Skin epidermis (tissue), 12 donors: ENCODE results near the gene SERF1A.
"Not testable (repeated sequence)": the region's sequence is repeated elsewhere in the genome, so short reads cannot be mapped to it uniquely, and the experiment has no call there.

Experiments used
- H3K27ac ChIP-seq, 21 experiments: fragments of 200-600 bp; sonication (generic) in 11 of 21; one replicate each; pipeline ENCODE4 v1.5.0; 2020; ENCODE audit warnings: mild to moderate bottlenecking in 3 of 21, inconsistent platforms in 2 of 21, moderate library complexity in 2 of 21
- H3K4me3 ChIP-seq, 7 experiments: fragments of 200-600 bp; sonication (generic) in 2 of 7; one replicate each; pipeline ENCODE4 v1.5.0; 2020; ENCODE audit warnings: inconsistent platforms in 2 of 7, mild to moderate bottlenecking in 2 of 7, moderate library complexity in 1 of 7

Gene SERF1A

DNA sequence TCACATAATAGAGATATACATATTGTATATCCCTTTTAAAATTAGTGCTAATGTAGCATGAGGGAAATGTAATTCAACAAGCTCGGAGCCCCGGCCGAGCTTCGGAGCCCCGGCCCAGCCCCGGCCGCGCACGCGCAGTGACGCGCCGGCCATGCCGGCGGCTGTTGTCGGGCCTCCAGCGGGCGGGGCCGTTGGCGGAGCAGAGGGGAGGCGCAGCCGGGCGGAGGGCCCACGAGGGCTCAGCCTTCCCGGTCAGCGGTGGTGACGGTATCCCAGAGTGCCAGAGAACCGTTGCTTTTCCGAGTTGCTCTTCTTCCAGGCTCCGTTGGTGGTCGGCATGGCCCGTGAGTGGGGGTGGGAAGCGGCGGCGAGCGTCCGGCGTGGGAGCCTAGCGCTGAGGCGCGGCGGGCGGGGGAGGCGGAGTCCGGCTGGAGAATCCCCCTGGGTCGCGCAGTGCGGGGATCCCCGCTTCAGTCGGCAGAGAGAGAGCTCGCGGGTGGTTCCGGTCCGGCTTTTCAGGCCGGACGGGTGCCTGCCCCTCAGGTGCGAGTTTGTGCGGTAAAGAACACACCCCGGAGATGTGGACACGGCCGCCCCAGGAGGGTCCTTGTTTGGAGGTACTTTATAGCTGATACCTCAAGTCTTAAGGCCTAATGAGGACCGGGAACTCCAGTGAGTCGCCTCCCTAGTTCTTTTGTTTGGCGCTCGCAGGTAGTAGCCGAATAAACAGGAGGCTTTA is at the start of gene SERF1A:
TSS of gene SERF1A (plus strand) at position 137 of the 739 bp plus-strand sequence. CDS start at position 338, 201 bp downstream.
- H3K27ac ChIP-seq, H3K4me3 ChIP-seq: not testable (repeated sequence)

DNA sequence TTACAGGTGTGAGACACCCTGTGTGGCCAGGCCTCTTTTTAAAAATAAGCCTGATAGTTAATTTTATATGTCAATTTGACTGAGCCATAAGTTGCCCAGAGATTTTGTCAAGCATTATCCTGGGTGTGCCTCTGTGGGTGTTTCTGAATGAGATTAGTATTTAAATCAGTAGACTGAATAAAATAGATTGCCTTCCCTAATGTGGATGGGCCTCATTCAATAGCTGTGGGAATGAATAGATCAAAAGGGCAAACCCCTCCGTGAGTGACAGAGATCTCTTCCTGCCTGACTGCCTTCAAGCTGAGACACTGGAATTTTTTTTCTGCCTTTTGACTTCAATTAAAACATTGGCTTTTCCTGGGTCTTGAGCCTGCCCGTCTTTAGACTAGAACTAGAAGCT is 33.7 kb upstream of the SERF1A start:
- H3K27ac ChIP-seq, result not testable (repeated sequence)

GRCh38 chr5:70870626-70871025 is 29.8 kb upstream of the SERF1A start:
- not testable (repeated sequence) for H3K4me3 ChIP-seq, H3K27ac ChIP-seq

More for the DNA sequence above, 33.7 kb upstream of the SERF1A start:
- not testable (repeated sequence) for H3K4me3 ChIP-seq

GRCh38 chr5:70896076-70896475 is 4.4 kb upstream of the SERF1A start:
- H3K27ac ChIP-seq, H3K4me3 ChIP-seq: not testable (repeated sequence)

- H3K27ac ChIP-seq, H3K4me3 ChIP-seq: not testable (repeated sequence)
Measured at GRCh38 chr5:70901272-70901571, 753 bp downstream of the SERF1A start.

DNA sequence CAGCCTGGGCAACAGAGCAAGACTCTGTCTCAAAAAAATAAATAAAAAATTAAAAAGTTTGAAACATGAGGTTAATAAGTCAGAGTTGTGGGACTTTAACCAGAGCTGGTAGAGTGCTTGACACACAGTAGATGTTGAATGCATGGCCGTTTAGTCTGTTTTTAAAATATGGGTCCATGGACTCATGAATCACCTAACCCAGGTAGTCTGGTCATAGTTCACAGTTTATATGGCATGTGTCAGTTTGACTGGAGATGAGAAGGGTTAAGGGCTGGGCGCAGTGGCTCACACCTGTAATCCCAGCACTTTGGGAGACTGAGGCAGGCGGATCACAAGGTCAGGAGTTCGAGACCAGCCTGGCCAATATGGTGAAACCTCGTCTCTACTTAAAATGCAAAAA is 6.2 kb downstream of the SERF1A start:
- not testable (repeated sequence) for H3K4me3 ChIP-seq

GRCh38 chr5:70916829-70917228 is 16.4 kb downstream of the SERF1A start:
- not testable (repeated sequence) for H3K27ac ChIP-seq, H3K4me3 ChIP-seq

More for the DNA sequence above, 6.2 kb downstream of the SERF1A start:
- not testable (repeated sequence) for H3K27ac ChIP-seq

GRCh38 chr5:70925211-70925562 is 24.7 kb downstream of the SERF1A start:
- not testable (repeated sequence) for H3K27ac ChIP-seq, H3K4me3 ChIP-seq

- not testable (repeated sequence) for H3K27ac ChIP-seq, H3K4me3 ChIP-seq
Measured at GRCh38 chr5:70931709-70932368, 31.4 kb downstream of the SERF1A start.

DNA sequence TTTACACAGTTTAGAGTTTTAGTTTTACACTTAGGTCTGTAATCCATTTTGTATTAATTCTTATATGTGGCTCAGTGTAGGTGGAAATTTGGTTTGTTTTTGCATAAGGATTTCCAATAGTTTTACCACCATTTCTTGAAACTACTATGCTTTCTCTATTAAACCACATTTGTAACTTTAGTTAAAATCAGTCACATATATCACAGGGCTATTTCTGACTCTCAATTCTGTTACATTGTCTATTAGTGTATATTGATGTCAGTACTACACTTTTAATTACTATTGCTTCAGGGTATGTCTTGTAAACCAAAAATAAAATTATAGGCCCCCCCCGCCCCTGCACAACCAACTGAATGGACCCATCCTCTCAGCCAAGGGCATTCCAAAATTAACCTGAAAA is 32.1 kb downstream of the SERF1A start:
- not testable (repeated sequence) for H3K27ac ChIP-seq, H3K4me3 ChIP-seq

- H3K4me3 ChIP-seq, H3K27ac ChIP-seq: not testable (repeated sequence)
Measured at GRCh38 chr5:70953068-70953467, 52.6 kb downstream of the SERF1A start.
